BLaER1 treated with 17β-estradiol and CSF1 and Interleukin-3, amounts not matched to agents 10 nM and 100 nM (cell line): ENCODE measurements around the gene MYO5A.

Experiments used
- H3K27ac ChIP-seq, 11 experiments: shearing (Covaris generic); formaldehyde crosslinking; 2 replicates each; pipeline ENCODE4 v1.8.1; 2022
- H3K27me3 ChIP-seq, 11 experiments: shearing (Covaris generic); formaldehyde crosslinking; 2 replicates each; pipeline ENCODE4 v1.8.1; 2022
- H3K36me3 ChIP-seq, 11 experiments: shearing (Covaris generic); formaldehyde crosslinking; 2 replicates each; pipeline ENCODE4 v1.8.1; 2022
- H3K4me1 ChIP-seq, 10 experiments: shearing (Covaris generic); formaldehyde crosslinking; 2 replicates each; pipeline ENCODE4 v1.8.1; 2022
- H3K4me2 ChIP-seq, 11 experiments: shearing (Covaris generic); formaldehyde crosslinking; 2 replicates each; pipeline ENCODE4 v1.8.1; 2022
- H3K4me3 ChIP-seq, 10 experiments: shearing (Covaris generic); formaldehyde crosslinking; 2 replicates each; pipeline ENCODE4 v1.8.1; 2022
- H3K9ac ChIP-seq, 11 experiments: shearing (Covaris generic); formaldehyde crosslinking; 2 replicates each; pipeline ENCODE4 v1.8.1; 2022
- H3K9me3 ChIP-seq, 11 experiments: shearing (Covaris generic); formaldehyde crosslinking; replicated peaks in 1 of 11; 2 replicates each; pipeline ENCODE4 v1.8.1; 2022
- H4K20me1 ChIP-seq, 11 experiments: shearing (Covaris generic); formaldehyde crosslinking; 2 replicates each; pipeline ENCODE4 v1.8.1; 2022
- Cebpa-rat ChIP-seq, 11 experiments: shearing (Covaris generic); IDR thresholded peaks; 2 replicates each; pipeline ENCODE4 v1.8.1; 2022

The MYO5A gene

GRCh38 chr15:52394118-52394517, 134.6 kb downstream of the MYO5A start:
- Histone ChIP-seq H3K9ac (no peak overlapping the region), H3K4me2 (no peak overlapping the region), H3K4me1 (no peaks in the 10 kb centered on the region), H3K36me3 (peaks cover 22 to 88% (median 41%) of the 10 kb centered on the region in 11 experiments), H3K9me3 (no peaks in the 10 kb centered on the region), H3K27ac (no peak overlapping the region), H3K27me3 (no peaks in the 10 kb centered on the region), H4K20me1 (0 out of 22 replicates have a peak, but pooled peaks cover 0 to 4% (median 0%) of the 10 kb centered on the region in 11 experiments), H3K4me3 (no peak overlapping the region)
- TF ChIP-seq Cebpa-rat (IDR thresholded peaks at IDR 0.05) = no peak

GRCh38 chr15:52392008-52392687, 136.5 kb downstream of the MYO5A start:
- H3K4me1 ChIP-seq = no peaks in the 10 kb centered on the region
- H4K20me1 ChIP-seq = 0 out of 22 replicates have a peak, but pooled peaks cover 0 to 4% (median 0%) of the 10 kb centered on the region in 11 experiments
- H3K9me3 ChIP-seq = no peaks in the 10 kb centered on the region
- no peak overlapping the region for H3K4me2 ChIP-seq
- no peak overlapping the region for H3K9ac ChIP-seq
- no peak overlapping the region for H3K27ac ChIP-seq
- no peaks in the 10 kb centered on the region for H3K27me3 ChIP-seq
- no peak for TF ChIP-seq Cebpa-rat (IDR thresholded peaks at IDR 0.05)
- peaks cover 33 to 92% (median 55%) of the 10 kb centered on the region in 11 experiments for H3K36me3 ChIP-seq
- H3K4me3 ChIP-seq = no peak overlapping the region

- H3K36me3 ChIP-seq = peaks cover 31 to 94% (median 51%) of the 10 kb centered on the region in 11 experiments
- H3K27me3 ChIP-seq = no peaks in the 10 kb centered on the region
- 0 out of 22 replicates have a peak, but pooled peaks cover 0 to 4% (median 0%) of the 10 kb centered on the region in 11 experiments for H4K20me1 ChIP-seq
- no peak overlapping the region for H3K4me2 ChIP-seq
- no peak overlapping the region for H3K4me3 ChIP-seq
- H3K9me3 ChIP-seq = no peaks in the 10 kb centered on the region
- H3K4me1 ChIP-seq = no peaks in the 10 kb centered on the region
- no peak for TF ChIP-seq Cebpa-rat (IDR thresholded peaks at IDR 0.05)
- H3K9ac ChIP-seq = no peak overlapping the region
- no peak overlapping the region for H3K27ac ChIP-seq
Observed at GRCh38 chr15:52391069-52391468, 137.6 kb downstream of the MYO5A start.

GRCh38 chr15:52385670-52386069, 143.0 kb downstream of the MYO5A start:
- H3K9me3 ChIP-seq = no peaks in the 10 kb centered on the region
- no peak for TF ChIP-seq Cebpa-rat (IDR thresholded peaks at IDR 0.05)
- no peak overlapping the region for H3K4me2 ChIP-seq
- no peak overlapping the region for H3K27ac ChIP-seq
- no peak overlapping the region for H3K4me3 ChIP-seq
- no peaks in the 10 kb centered on the region for H4K20me1 ChIP-seq
- H3K36me3 ChIP-seq = peaks cover 48 to 90% (median 65%) of the 10 kb centered on the region in 11 experiments
- no peak overlapping the region for H3K9ac ChIP-seq
- peaks cover 0 to 7% (median 0%) of the 10 kb centered on the region in 10 experiments; a peak in 2 of 20 replicates for H3K4me1 ChIP-seq
- H3K27me3 ChIP-seq = no peaks in the 10 kb centered on the region

- peaks cover 0 to 7% (median 0%) of the 10 kb centered on the region in 10 experiments; a peak in 2 of 20 replicates for H3K4me1 ChIP-seq
- H3K36me3 ChIP-seq = peaks cover 58 to 90% (median 73%) of the 10 kb centered on the region in 11 experiments
- TF ChIP-seq Cebpa-rat (IDR thresholded peaks at IDR 0.05) = no peak
- H3K27me3 ChIP-seq = no peaks in the 10 kb centered on the region
- no peak overlapping the region for H3K27ac ChIP-seq
- no peaks in the 10 kb centered on the region for H4K20me1 ChIP-seq
- H3K4me3 ChIP-seq = no peak overlapping the region
- no peak overlapping the region for H3K9ac ChIP-seq
- no peaks in the 10 kb centered on the region for H3K9me3 ChIP-seq
- H3K4me2 ChIP-seq = no peak overlapping the region; a peak in 1 of 22 replicates
Observed at GRCh38 chr15:52383100-52383588, 145.5 kb downstream of the MYO5A start.

GRCh38 chr15:52382647-52383046, 146.0 kb downstream of the MYO5A start:
- H3K36me3 ChIP-seq = peaks cover 58 to 90% (median 73%) of the 10 kb centered on the region in 11 experiments
- H3K9me3 ChIP-seq = no peaks in the 10 kb centered on the region
- no peaks in the 10 kb centered on the region for H3K27me3 ChIP-seq
- peaks cover 0 to 7% (median 0%) of the 10 kb centered on the region in 10 experiments; a peak in 2 of 20 replicates for H3K4me1 ChIP-seq
- TF ChIP-seq Cebpa-rat (IDR thresholded peaks at IDR 0.05) = no peak
- H3K4me2 ChIP-seq = no peak overlapping the region
- H3K27ac ChIP-seq = no peak overlapping the region
- H3K9ac ChIP-seq = no peak overlapping the region
- no peaks in the 10 kb centered on the region for H4K20me1 ChIP-seq
- no peak overlapping the region for H3K4me3 ChIP-seq

GRCh38 chr15:52379395-52380106, 149.1 kb downstream of the MYO5A start:
- no peak overlapping the region for H3K4me3 ChIP-seq
- H3K4me1 ChIP-seq = peaks cover 0 to 7% (median 0%) of the 10 kb centered on the region in 10 experiments; a peak in 2 of 20 replicates
- H3K9ac ChIP-seq = no peak overlapping the region
- no peaks in the 10 kb centered on the region for H4K20me1 ChIP-seq
- H3K27me3 ChIP-seq = no peaks in the 10 kb centered on the region
- peaks cover 82 to 98% (median 93%) of the 10 kb centered on the region in 11 experiments for H3K36me3 ChIP-seq
- H3K9me3 ChIP-seq = 0 out of 22 replicates have a peak, but pooled peaks cover 0 to 7% (median 0%) of the 10 kb centered on the region in 11 experiments
- H3K4me2 ChIP-seq = no peak overlapping the region
- TF ChIP-seq Cebpa-rat (IDR thresholded peaks at IDR 0.05) = no peak
- no peak overlapping the region for H3K27ac ChIP-seq

- no peak overlapping the region for H3K9ac ChIP-seq
- 0 out of 22 replicates have a peak, but pooled peaks cover 0 to 8% (median 0%) of the 10 kb centered on the region in 11 experiments for H3K9me3 ChIP-seq
- H3K4me3 ChIP-seq = no peak overlapping the region
- H3K27ac ChIP-seq = no peak overlapping the region
- peaks cover 0 to 7% (median 0%) of the 10 kb centered on the region in 10 experiments; a peak in 2 of 20 replicates for H3K4me1 ChIP-seq
- no peaks in the 10 kb centered on the region for H4K20me1 ChIP-seq
- H3K4me2 ChIP-seq = no peak overlapping the region
- no peak for TF ChIP-seq Cebpa-rat (IDR thresholded peaks at IDR 0.05)
- peaks cover 83 to 98% (median 96%) of the 10 kb centered on the region in 11 experiments for H3K36me3 ChIP-seq
- H3K27me3 ChIP-seq = no peaks in the 10 kb centered on the region
Observed at GRCh38 chr15:52378746-52379394, 149.8 kb downstream of the MYO5A start.
